Hematopoietic multipotent progenitor cell (in vitro differentiated cells): ENCODE data around the gene DDIAS. TPM values are rescaled to one million over a fixed set of nuclear protein-coding genes. Genes with fewer than 3 reads are reported as not detected.
"Not testable (repeated sequence)": the region's sequence is repeated elsewhere in the genome, so short reads cannot be mapped to it uniquely, and the experiment has no call there.

Source experiments
- DNase-seq, 3 donors: peaks; one replicate each; pipeline ENCODE4 v3.0.0-alpha.2; 2011 to 2015; ENCODE audit warnings: low read depth in 2 of 3, low spot score in 2 of 3
- total RNA-seq: library from RNA; depleted of rRNA; stranded (reverse); fragments of >200 nt; gene quantifications from one replicate; pipeline ENCODE4 v1.2.3, GENCODE V29; 2012

DDIAS gene
- total RNA-seq, 1 donor: 4.0 TPM

DNA sequence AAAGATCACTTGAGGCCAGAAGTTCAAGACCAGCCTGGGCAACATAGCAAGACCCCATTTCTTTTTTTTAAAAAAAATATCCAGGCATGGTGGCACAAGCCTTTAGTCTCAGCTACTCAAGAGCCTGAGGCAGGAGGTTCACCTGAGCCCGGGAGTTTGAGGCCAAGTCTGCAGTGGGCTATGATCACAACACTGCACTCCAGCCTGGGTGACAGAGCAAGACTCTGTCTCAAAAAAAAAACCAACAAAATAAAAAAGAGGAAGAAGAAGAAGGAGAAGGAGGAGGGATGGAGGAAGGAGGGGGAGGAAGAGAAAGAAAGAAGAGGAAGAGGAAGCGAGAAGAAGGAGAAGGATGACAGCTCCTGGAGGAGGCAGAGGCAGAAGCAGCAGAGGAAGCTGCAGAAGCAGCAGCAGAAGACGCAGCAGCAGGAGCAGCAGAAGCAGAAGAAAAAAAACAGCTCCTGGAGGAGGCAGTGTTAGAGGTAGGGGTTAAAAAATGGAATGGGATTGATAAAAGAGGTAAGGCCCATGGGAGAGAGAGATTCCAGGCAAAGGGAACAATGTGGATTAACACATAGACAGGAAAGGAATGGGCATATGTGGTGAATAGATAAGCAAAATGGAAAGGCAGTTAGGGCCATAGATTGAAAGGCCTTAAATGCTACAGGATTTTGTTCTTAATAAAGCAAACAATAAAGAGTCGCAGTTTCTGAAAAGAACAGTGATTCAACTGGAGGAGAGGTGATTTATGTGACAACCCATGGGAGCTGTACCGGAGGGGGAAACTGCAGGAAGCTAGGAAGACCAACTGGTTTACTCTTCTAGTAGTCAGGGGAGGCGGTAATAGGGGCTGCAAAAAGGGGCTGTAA lies 12.2 kb upstream of the DDIAS start:
- DNase-seq: peak in 1 of 3 donors; percentile 48

GRCh38 chr11:82890002-82890341 lies 11.6 kb upstream of the DDIAS start:
- no peak for DNase-seq

GRCh38 chr11:82890936-82891335 lies 10.6 kb upstream of the DDIAS start:
- DNase-seq: no peak

- no peak for DNase-seq
Measured at GRCh38 chr11:82892611-82893169, 8.8 kb upstream of the DDIAS start.

- peak in 2 of 3 donors; percentile 48 to 74 for DNase-seq
Measured at GRCh38 chr11:82895437-82896091, 6.0 kb upstream of the DDIAS start.

- no peak for DNase-seq
Measured at GRCh38 chr11:82896183-82896582, 5.4 kb upstream of the DDIAS start.

GRCh38 chr11:82898241-82898640 lies 3.3 kb upstream of the DDIAS start:
- DNase-seq: no peak

- peak in 1 of 3 donors; percentile 35 for DNase-seq
Measured at GRCh38 chr11:82899186-82899820, 2.2 kb upstream of the DDIAS start.

DNA sequence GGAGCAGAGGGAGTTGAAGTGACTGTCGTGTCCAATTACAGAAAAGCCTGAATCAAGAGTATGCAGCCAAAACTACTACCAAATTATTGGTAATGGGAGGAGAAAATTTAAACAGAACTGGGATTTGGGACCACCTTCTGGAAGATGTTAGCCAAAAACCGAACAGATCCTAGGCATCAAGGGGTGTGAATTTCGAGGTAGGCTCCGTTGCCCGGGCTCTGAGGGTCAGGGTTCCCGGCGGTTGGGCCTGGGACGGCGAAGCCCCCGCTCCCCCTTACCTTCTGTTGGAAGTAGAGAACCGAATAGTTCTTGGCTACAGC lies 1.6 kb upstream of the DDIAS start:
- DNase-seq: no peak

- DNase-seq: peak; percentile 74 to 93 (median 92)
Measured at GRCh38 chr11:82900277-82901164, 1.0 kb upstream of the DDIAS start, which contains the start of gene PRCP. Gene PRCP, minus strand, starts transcription at chr11:82900430. Its CDS starts 28 bp downstream, at chr11:82900402.

DNA sequence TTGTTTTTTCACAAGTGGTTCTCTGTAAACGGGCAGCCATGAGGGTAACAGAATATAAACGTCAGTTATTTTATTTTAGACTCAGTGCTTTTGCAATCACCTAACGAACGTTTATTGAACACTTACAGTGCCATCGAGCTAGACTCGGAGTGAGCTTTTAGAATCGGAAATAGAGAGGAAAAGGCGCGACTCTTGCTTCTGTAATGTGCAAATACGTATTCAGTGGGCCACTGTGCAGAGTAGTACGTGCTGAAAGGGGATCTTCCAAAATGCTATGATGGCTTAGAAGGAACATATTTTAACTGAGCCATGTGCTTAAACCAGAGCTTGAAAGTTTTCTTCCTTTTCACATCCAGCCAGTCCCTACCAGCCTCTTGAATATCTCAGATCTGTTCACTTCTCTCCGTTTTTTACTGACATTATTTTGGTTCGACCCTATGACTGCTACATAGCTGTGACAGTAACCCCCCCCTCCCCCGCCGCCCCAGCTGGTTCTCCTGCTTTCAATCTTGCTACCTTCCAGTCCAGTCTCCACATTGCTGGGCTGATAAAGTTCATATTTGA lies 468 bp downstream of the DDIAS start:
- DNase-seq: no peak

- no peak for DNase-seq
Measured at GRCh38 chr11:82902880-82903279, 1.3 kb downstream of the DDIAS start.

DNA sequence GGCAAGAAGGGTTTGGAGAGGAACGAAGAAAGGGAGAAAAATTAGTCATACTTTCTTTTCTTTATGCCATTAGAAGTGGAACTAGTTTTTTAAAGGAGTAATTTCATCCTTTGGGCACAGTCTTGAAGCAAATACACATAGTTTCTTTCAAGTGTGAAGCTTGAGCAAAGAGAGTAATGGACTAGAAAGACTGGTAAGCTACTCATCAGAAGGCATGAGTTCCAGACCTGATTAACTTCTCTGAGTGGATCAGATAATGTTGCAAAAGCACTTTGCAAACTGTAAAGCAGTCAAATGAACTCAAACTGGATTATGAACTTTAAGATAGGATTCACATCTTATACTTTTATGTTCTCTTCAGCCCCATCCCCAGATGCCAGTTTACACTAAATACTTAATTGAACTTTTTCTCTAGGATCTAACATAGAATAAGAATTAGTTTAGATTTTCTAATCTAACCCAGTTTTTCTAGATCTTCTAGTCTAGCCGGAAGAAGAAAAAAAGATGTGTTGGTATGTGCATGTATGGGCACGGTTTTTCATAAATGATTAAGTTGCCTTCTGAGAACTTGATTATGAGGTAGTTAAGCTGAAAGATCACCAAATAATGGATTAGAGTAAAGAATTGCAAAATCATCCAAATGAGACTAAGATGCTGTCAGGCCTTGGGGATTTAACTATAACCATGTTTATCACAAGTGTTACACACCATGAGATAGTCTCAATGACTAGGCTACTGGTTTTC lies 2.5 kb downstream of the DDIAS start:
- no peak for DNase-seq

DNA sequence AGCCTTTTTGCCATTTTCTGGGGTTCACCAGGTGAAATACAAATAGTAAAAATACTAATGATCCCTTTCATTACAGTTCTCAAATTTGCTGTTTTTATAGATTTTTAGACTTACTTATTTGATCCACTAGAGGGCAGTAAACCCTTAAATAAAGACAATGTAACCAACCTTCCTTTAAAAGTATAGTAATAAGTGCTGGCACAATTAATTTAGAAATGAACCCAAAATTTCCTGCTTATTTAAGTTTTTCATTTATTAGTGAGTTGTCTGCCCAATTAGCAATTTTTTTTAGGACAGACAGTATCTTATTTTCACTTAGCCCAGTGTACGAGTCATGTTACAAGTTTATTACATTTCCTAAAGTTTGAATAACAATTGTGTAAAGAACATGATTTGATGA lies 4.7 kb downstream of the DDIAS start:
- peak in 1 of 3 donors; percentile 50 for DNase-seq

DNA sequence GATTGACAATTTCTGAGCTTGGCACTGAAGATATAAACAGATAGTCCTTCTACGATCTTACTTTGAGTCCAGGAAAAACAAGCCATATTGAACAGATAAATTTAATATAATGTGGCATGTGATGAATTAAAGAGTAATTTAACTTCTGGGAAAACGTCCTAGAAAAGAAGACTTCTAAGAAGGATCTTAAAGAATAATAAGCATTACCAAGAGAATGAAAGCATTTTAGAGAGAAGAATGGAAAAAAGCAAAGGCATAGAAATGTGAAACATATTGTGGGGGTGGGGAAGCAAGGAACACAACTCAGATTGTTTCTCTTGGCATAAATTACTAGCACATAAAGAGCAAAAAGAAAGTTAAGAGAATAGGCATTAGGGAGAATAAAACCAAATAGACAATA lies 5.4 kb downstream of the DDIAS start:
- no peak for DNase-seq

DNA sequence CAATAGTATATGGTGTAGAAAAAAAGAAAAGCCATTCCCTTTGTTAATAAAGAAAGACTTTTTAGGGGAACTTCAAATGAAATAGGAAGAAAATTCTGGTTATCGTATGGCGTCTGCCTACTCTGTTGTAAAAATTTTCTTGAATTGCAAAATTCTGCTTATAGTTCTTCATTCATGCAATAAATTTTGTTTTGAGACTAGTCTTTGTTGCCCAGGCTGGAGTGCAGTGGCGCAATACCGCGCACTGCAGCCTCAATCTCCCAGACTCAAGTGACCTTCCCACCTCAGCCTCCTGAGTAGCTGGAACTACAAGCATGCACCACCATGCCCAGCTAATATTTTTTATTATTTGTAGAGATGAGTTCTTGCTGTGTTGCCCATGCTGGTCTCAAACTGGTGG lies 5.8 kb downstream of the DDIAS start:
- DNase-seq: no peak

DNA sequence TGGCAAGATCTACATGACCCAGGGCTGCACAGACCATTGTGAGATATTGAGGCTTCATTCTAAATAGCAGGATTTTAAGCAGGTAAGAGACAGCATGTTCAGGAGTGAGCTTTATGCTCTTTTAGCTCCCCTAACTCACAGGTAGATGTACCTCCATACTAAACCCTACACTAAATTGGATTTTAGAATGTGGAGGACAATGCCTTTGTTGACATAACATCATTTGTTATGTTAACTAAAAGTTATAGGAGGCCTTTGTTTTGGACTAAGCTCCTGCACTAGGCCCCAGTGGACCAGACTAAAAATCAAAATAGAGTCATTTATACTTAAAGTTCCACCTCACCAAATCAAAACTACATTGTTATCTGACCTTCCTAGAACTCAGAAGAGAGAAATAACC lies 6.8 kb downstream of the DDIAS start:
- no peak for DNase-seq

GRCh38 chr11:82909015-82909640 lies 7.6 kb downstream of the DDIAS start:
- no peak for DNase-seq

- not testable (repeated sequence) for DNase-seq
Measured at GRCh38 chr11:82919786-82920185, 18.2 kb downstream of the DDIAS start.
